OCI-LY7 (cell line): ENCODE data around the gene DOK7. TPM values are rescaled to one million over a fixed set of nuclear protein-coding genes. Genes with fewer than 3 reads are reported as not detected.

Source experiments
- BruUV-seq: library from RNA; stranded (reverse); fragments of 400-500 nt; replicated peaks from 2 replicates; lab custom pipeline; 2021; lab: Mats Ljungman, UMichigan
- CTCF ChIA-PET: fragments of 300-600 bp; sonication (Branson Sonifier 250); formaldehyde crosslinking; loops from one replicate; lab custom pipeline; 2022; ENCODE audit warnings: antibody characterized with exemption; ENCODE audit not compliant: unreplicated experiment; lab: Charles Lee
- POLR2A ChIA-PET: fragments of 300-600 bp; sonication (Branson Sonifier 250); formaldehyde crosslinking; loops from one replicate; lab custom pipeline; 2022; ENCODE audit warnings: antibody characterized with exemption; lab: Charles Lee
- DNase-seq: peaks from one replicate; pipeline ENCODE4 v3.0.0-alpha.2; 2015; ENCODE audit warnings: low spot score
- H2AFZ ChIP-seq: fragments of 200-600 bp; sonication (generic), shearing (Covaris generic); 2 replicates; pipeline ENCODE4 v1.6.1; 2014; ENCODE audit warnings: mild to moderate bottlenecking, antibody characterized with exemption, low read length, moderate library complexity
- H3K27ac ChIP-seq: fragments of 200-600 bp; sonication (generic); 2 replicates; pipeline ENCODE4 v1.5.1; 2014; ENCODE audit warnings: mixed run types, low read depth, mild to moderate bottlenecking, moderate library complexity, low read length, inconsistent platforms; ENCODE audit not compliant: poor library complexity, severe bottlenecking
- H3K36me3 ChIP-seq: fragments of 200-600 bp; sonication (generic); 2 replicates; pipeline ENCODE4 v1.6.1; 2014; ENCODE audit warnings: mild to moderate bottlenecking, antibody characterized with exemption, low read length, moderate library complexity, mixed read lengths; ENCODE audit not compliant: insufficient read depth
- H3K4me1 ChIP-seq: fragments of 200-600 bp; sonication (generic); 2 replicates; pipeline ENCODE4 v1.5.1; 2014; ENCODE audit warnings: mild to moderate bottlenecking, low read length; ENCODE audit not compliant: insufficient read depth, poor library complexity, severe bottlenecking
- H3K4me2 ChIP-seq: fragments of 200-600 bp; sonication (generic); 2 replicates; pipeline ENCODE4 v1.6.1; 2014; ENCODE audit warnings: mild to moderate bottlenecking, low read length
- H3K4me3 ChIP-seq: fragments of 200-600 bp; sonication (generic); 2 replicates; pipeline ENCODE4 v1.5.1; 2014; ENCODE audit warnings: mild to moderate bottlenecking, low read depth, low read length; ENCODE audit not compliant: poor library complexity, severe bottlenecking
- H3K79me2 ChIP-seq: fragments of 200-600 bp; sonication (generic); 2 replicates; pipeline ENCODE4 v1.6.1; 2016; ENCODE audit warnings: low read depth, mild to moderate bottlenecking, low read length, moderate library complexity, mixed read lengths; ENCODE audit not compliant: insufficient read depth
- H3K9me2 ChIP-seq: fragments of 200-600 bp; sonication (generic); 2 replicates; pipeline ENCODE4 v1.6.1; 2016; ENCODE audit warnings: mild to moderate bottlenecking, low read length, mixed read lengths; ENCODE audit not compliant: insufficient read depth
- H3K9me3 ChIP-seq: fragments of 200-600 bp; sonication (generic); 2 replicates; pipeline ENCODE4 v1.6.1; 2014; ENCODE audit warnings: mild to moderate bottlenecking, mixed run types, low read length, mixed read lengths
- H4K20me1 ChIP-seq: fragments of 200-600 bp; sonication (generic); 2 replicates; pipeline ENCODE4 v1.6.1; 2014; ENCODE audit warnings: mild to moderate bottlenecking, antibody characterized with exemption, low read length, moderate library complexity, mixed read lengths; ENCODE audit not compliant: insufficient read depth
- EZH2phosphoT487 ChIP-seq: fragments of 200-600 bp; sonication (generic); IDR thresholded peaks from 2 replicates; pipeline ENCODE4 v1.6.1; 2018; ENCODE audit warnings: low read depth, borderline replicate concordance, mild to moderate bottlenecking, mixed run types, antibody characterized with exemption, low read length, moderate library complexity, mixed read lengths
- intact Hi-C: fragments of 100-400 bp; cut with micrococcal nuclease; formaldehyde crosslinking; loops from one replicate; pipeline ENCODE4 v1.10.0; 2022; ENCODE audit not compliant: unreplicated experiment
- total RNA-seq, 2 experiments: library from RNA; depleted of rRNA in 1 of 2; stranded (reverse); fragments of >200 nt in 1 of 2; shearing (Covaris generic) in 1 of 2; gene quantifications; 2 replicates each; pipeline ENCODE4 v1.2.3, GENCODE V29; 2014 to 2022
- TF ChIP-seq, protein P1 (sequence below): fragments of 200-600 bp; sonication (generic); conservative IDR thresholded peaks from 2 replicates; pipeline ENCODE4 v1.5.1; 2014; ENCODE audit warnings: mild to moderate bottlenecking, antibody characterized with exemption, low read length, moderate library complexity, mixed read lengths

Gene DOK7
- total RNA-seq, 2 experiments from 2014 or later, result 1.5 TPM; not detected in 1

DNA sequence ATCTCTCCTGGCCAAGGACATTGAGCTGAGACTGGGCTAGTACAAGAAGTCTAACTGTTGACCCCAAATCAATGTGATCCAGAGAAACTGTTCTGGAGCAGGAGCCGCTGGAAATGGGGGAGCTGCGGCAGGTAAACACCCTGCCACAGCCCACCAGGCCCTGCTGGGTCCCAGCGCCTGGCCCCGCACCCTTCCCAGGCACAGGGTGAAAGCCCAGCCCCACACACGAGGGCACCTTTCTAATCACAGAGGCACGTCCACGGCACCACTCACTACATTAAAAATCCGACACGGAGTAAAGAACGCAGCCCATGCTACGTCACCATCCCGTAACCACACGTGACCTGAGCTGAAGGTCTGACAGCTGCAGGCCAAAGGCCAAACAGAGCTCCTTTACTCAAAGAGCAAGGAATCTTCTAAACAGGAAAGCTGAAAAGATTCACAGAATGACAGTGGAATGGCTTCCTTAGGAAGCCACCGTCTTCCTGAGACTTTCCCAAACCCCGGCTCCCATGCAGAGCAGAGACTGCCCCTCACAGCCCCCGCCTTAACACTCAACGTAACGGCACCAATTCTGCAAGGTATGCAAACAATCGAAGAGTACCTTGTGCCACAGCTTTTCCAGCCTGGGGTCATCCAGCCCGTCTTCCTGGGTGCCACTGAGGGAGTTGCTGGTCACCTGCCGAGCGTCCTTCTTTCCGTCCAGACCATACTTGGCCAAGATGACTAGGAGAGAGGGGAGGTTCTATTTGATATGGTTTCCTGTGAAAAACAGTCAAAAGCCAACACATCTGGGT is 56.6 kb downstream of the DOK7 start:
- ChIA-PET CTCF (no interaction called here), POLR2A (no interaction called here)
- H3K36me3 ChIP-seq, result peaks cover 75% of the 10 kb centered on the region
- H3K79me2 ChIP-seq, result no peaks in the 10 kb centered on the region
- intact Hi-C loops, result no loop called here
- H3K4me1 ChIP-seq, result no peaks in the 10 kb centered on the region
- no peak for TF ChIP-seq EZH2phosphoT487
- TF ChIP-seq, protein P1, sequence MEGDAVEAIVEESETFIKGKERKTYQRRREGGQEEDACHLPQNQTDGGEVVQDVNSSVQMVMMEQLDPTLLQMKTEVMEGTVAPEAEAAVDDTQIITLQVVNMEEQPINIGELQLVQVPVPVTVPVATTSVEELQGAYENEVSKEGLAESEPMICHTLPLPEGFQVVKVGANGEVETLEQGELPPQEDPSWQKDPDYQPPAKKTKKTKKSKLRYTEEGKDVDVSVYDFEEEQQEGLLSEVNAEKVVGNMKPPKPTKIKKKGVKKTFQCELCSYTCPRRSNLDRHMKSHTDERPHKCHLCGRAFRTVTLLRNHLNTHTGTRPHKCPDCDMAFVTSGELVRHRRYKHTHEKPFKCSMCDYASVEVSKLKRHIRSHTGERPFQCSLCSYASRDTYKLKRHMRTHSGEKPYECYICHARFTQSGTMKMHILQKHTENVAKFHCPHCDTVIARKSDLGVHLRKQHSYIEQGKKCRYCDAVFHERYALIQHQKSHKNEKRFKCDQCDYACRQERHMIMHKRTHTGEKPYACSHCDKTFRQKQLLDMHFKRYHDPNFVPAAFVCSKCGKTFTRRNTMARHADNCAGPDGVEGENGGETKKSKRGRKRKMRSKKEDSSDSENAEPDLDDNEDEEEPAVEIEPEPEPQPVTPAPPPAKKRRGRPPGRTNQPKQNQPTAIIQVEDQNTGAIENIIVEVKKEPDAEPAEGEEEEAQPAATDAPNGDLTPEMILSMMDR, result no peak
- no peak for DNase-seq
- no peaks in the 10 kb centered on the region for H4K20me1 ChIP-seq
- H2AFZ ChIP-seq, result no peak overlapping the region
- no peak overlapping the region for H3K27ac ChIP-seq
- no peak overlapping the region for H3K4me3 ChIP-seq
- BruUV-seq, result no TSS peak
- no peaks in the 10 kb centered on the region for H3K9me2 ChIP-seq
- no peak overlapping the region for H3K4me2 ChIP-seq
- no peaks in the 10 kb centered on the region for H3K9me3 ChIP-seq

DNA sequence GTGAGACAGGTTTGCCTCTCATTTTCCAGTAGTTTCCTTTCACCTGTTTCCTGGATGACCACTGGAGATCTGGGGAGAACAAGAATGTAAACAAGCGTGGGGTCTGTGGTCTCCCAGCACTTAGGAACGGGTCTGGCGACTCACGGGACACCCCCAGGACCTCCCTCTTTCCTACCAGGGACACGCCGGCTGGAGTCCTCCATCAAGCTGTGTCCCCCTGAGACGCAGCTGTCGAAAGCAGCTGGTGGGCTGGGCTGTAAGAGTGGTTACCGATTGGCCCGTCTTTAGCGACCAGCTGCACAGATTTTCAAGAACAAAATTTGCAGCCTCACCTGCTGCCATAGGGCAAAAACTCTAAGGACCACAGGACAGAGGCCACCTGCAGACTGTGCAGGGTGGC is 57.2 kb downstream of the DOK7 start:
- intact Hi-C loops, result no loop called here
- no peaks in the 10 kb centered on the region for H3K9me2 ChIP-seq
- H4K20me1 ChIP-seq, result no peaks in the 10 kb centered on the region
- H2AFZ ChIP-seq, result no peak overlapping the region
- H3K9me3 ChIP-seq, result no peaks in the 10 kb centered on the region
- peaks cover 74% of the 10 kb centered on the region for H3K36me3 ChIP-seq
- POLR2A ChIA-PET, result no interaction called here
- CTCF ChIA-PET, result no interaction called here
- no peak overlapping the region for H3K27ac ChIP-seq
- no peaks in the 10 kb centered on the region for H3K79me2 ChIP-seq
- H3K4me3 ChIP-seq, result no peak overlapping the region
- no peak overlapping the region for H3K4me2 ChIP-seq
- no TSS peak for BruUV-seq
- H3K4me1 ChIP-seq, result no peaks in the 10 kb centered on the region
- TF ChIP-seq EZH2phosphoT487, result no peak
- TF ChIP-seq, protein P1, result no peak
- DNase-seq, result no peak
